ENCODE results near the gene FRA10AC1.

DNA sequence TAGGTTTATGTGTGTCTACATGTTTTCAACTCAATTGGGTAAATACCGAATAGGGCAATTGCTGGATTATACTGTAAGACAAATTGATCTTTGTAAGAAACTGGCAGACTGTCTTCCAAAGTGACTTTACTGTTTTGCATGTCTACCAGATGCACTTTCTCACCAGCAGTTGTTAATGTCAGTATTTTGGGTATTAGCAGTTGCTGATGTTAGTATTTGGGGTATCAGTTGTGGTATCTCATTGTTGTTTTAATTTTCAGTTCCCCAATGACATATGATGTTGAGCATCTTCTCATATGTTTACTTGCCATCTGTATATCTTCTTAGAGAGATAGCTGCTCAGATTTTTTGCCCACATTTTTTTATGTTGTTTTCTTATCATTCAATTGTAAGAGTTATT is 79.5 kb downstream of the FRA10AC1 start:
- TF ChIP-seq, protein P1, sequence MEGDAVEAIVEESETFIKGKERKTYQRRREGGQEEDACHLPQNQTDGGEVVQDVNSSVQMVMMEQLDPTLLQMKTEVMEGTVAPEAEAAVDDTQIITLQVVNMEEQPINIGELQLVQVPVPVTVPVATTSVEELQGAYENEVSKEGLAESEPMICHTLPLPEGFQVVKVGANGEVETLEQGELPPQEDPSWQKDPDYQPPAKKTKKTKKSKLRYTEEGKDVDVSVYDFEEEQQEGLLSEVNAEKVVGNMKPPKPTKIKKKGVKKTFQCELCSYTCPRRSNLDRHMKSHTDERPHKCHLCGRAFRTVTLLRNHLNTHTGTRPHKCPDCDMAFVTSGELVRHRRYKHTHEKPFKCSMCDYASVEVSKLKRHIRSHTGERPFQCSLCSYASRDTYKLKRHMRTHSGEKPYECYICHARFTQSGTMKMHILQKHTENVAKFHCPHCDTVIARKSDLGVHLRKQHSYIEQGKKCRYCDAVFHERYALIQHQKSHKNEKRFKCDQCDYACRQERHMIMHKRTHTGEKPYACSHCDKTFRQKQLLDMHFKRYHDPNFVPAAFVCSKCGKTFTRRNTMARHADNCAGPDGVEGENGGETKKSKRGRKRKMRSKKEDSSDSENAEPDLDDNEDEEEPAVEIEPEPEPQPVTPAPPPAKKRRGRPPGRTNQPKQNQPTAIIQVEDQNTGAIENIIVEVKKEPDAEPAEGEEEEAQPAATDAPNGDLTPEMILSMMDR (IDR thresholded peaks at IDR 0.05), result no peak
- TF ChIP-seq EZH2 (IDR thresholded peaks at IDR 0.05; ENCODE audit: borderline replicate concordance, insufficient read depth, low read depth, low read length, poor library complexity, severe bottlenecking), result no peak
